HFF-Myc (cell line): Measurements from ENCODE around the gene PCDHA1.

ENCODE experiments used
- DNase-seq: peaks from one replicate; pipeline ENCODE4 v3.0.0-alpha.2; 2011; ENCODE audit warnings: low read depth; ENCODE audit errors: extremely low read depth
- H3K4me3 ChIP-seq: replicated peaks from 2 replicates; pipeline ENCODE4 v1.5.1; 2011; ENCODE audit warnings: low read depth, mild to moderate bottlenecking, control low read depth, low read length
- TF ChIP-seq, protein P1 (sequence below): IDR thresholded peaks from 2 replicates; pipeline ENCODE4 v1.5.1; 2012; ENCODE audit warnings: mild to moderate bottlenecking, low read depth, low read length, control low read depth; ENCODE audit errors: missing control alignments

PCDHA1 gene

DNA sequence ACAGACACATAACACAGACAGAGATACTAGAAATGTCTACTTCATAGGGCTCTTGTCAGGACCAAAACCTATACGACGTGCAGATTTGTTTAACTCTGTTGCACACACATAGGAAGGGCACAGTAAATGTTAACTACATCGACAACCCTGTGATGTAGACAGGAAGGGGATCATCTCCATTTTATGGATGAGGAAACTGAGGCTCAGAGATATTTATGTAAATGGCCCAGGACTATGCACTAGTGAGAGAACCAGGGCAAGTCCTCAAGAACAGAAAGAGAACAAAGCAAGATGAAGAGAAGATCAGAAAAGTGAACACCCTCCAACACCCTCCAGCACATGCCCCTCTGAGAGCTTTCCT is 216.6 kb downstream of the PCDHA1 start:
- TF ChIP-seq, protein P1, sequence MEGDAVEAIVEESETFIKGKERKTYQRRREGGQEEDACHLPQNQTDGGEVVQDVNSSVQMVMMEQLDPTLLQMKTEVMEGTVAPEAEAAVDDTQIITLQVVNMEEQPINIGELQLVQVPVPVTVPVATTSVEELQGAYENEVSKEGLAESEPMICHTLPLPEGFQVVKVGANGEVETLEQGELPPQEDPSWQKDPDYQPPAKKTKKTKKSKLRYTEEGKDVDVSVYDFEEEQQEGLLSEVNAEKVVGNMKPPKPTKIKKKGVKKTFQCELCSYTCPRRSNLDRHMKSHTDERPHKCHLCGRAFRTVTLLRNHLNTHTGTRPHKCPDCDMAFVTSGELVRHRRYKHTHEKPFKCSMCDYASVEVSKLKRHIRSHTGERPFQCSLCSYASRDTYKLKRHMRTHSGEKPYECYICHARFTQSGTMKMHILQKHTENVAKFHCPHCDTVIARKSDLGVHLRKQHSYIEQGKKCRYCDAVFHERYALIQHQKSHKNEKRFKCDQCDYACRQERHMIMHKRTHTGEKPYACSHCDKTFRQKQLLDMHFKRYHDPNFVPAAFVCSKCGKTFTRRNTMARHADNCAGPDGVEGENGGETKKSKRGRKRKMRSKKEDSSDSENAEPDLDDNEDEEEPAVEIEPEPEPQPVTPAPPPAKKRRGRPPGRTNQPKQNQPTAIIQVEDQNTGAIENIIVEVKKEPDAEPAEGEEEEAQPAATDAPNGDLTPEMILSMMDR: no peak
- no peak for DNase-seq
- H3K4me3 ChIP-seq: no peak overlapping the region

DNA sequence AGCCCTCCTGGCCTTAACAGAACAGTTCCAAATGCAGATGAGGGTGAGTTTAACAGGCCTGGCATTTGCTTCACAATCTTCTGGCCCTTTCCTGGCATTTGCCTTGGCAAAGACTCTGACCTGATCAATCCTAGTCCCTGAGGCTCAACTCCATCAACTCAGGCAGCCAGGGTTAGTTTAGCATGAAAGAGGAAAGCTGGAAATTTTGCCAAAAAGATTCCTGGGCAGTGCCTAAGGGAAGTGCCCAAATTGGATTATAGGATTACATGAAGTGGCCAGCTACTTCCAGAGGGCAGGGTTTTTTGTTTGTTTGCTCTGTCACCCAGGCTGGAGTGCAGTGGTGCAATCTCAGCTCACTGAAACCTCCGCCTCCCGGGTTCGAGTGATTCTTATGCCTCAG is 217.1 kb downstream of the PCDHA1 start:
- DNase-seq: no peak
- no peak overlapping the region for H3K4me3 ChIP-seq
- TF ChIP-seq, protein P1: no peak

DNA sequence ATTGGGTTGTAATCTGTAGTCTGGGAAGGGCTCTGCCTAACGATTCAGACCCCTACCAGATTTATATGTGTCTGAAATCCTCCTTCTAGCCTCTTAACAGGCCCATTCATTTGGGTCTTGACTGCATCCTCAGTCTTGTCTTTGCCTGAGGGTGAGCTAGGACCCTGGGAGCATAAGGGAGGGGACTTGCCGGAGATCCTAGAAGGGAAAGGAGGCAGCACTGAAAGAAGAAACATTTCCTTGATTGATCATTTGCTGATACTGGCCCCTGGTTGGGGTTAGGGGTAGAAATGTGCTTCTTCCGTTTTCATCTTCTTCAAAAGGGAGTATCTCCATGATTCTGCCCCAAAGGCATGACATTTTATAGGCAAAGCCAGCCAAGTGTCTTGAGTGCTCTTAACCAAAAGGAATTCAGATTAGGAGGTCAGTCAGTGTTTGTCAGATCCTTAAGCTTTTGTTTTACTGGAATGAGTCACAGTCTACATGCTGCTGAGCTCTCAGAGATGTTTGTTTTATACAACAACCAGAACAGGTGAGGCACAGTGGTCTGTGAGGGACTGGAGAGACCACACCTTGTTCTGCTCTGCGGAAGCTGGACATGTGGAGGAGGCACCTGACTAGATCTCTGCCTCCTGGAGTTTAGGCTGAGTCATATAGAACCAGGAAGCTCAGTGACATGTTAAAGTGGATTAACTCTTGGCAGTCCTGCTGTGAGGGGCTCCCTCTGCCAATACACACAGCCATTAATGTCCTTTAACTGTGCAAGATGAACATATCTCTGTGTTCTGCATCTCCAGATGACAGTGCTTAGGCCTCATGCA is 218.1 kb downstream of the PCDHA1 start:
- TF ChIP-seq, protein P1: no peak
- no peak overlapping the region for H3K4me3 ChIP-seq
- no peak for DNase-seq

DNA sequence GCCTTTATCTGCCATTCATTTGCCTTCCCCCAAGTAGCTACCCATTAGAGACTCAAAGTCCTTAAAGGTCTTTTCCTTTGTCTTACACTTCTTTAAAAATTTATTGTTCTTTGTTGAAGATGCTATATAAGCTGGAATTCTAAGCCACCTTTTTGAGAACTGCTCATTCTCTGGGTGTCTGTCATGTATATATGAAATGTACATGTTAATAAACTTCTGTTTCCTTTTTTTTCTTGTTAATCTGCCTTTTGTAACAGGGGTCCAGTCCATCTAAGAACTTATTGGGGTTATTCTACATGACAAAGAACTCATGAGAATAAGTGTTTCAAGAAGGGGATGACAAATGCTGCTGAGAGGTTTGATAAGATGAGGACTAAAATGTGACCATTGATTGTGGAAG is 221.9 kb downstream of the PCDHA1 start:
- no peak for DNase-seq
- no peak overlapping the region for H3K4me3 ChIP-seq
- TF ChIP-seq, protein P1: no peak

DNA sequence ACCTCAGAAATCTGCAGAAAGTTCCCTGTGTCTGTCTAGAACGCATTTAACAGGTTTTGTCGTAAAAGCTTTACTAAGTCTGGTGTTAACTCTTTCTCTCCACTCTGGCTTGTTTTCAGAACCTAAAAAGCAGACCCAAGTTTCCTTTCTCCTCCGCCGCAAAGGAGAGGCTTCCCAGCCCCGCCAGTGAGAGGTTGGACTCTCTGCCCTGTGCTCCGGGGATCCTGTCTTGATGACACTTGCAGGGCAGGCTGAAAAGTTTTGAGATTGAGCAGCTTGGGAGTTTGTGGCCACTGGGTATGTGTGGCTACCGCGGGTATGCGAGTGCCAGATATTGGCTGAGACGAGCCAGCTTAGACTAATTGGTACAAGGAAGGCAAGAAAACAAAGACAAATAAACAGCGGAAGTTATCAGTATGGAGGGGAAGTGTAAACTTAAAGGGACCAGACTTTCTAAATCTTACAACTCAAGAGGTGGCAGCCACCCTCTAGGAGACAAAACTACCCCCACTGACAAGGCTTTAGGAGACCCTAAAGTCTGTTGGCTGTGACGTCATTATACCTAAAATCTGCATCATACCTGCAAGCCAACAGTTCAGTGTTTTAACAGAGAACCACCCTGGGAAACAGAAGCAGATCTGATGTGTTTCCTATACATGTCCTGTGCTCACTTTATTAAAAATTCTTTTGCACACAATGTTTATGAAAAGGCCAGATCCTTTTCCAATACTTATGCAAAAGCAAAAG is 224.3 kb downstream of the PCDHA1 start:
- TF ChIP-seq, protein P1: no peak
- H3K4me3 ChIP-seq: no peak overlapping the region
- no peak for DNase-seq

DNA sequence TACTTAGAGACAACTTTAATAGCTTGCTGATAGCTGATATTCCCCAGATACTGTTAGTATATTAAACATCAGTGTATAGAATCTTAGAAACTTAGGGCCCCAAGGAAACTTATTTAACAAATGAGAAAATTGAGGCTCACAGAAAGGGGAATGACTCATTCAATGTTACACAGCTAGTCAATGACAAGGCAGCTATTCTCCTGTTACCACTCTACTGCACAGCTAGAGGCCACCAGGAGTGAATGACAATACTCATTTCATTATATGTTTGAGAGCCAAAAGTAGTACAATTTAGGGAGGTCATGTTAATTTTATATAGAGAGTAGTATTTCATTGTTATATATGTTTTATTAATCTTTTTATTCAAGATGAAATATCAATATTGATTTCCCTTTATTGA is 232.0 kb downstream of the PCDHA1 start:
- no peak overlapping the region for H3K4me3 ChIP-seq
- TF ChIP-seq, protein P1: no peak
- DNase-seq: no peak
